Cardiac atrium fibroblast (primary cell): ENCODE measurements around the gene EIF4A3. TPM values are rescaled to one million over a fixed set of nuclear protein-coding genes. Genes with fewer than 3 reads are reported as not detected.

Experiments
- total RNA-seq: library from RNA; depleted of rRNA; stranded (reverse); fragments of >200 nt; gene quantifications from 2 replicates; pipeline ENCODE4 v1.2.3, GENCODE V29; 2015

The EIF4A3 gene
- total RNA-seq = 78.2 and 85.5 TPM in 2 replicates

GRCh38 chr17:80147035-80147822 is at the start of gene EIF4A3:
Gene EIF4A3, minus strand, starts transcription at chr17:80147128. Its CDS starts 167 bp downstream, at chr17:80146961.

DNA sequence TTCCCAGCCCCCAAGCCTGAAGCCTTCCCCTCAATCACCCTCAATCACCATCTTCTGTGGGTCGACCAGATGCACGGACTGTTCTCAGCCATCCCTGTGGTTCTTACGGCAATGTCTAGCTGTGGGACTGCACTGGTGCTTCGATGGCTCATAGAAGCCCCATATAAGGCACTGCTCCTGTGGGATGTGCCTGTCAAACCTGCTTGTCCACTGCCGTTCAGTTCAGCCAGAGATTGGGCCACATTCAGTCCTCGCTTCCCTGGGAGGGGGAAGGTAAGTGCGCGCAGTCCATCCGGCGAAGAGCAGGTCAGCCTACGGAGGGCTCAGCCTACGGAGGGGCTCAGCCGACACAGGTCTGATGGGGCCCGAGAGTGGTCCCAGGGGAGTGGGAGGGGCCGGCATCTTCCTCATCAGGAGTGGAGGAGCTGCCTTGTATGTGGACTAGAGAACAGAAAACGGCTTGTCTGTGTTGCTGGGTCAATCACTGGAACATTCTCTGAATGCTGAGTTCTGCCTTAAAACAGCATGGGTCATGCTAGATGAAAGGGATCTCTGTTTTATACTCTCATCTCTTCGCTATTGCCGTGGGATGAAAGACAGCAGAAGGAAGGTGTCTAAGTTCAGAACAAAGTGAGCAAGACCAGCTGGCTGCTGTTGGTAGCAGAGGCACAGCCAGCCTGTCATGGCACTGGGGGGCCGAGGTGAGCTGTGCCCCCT is 23.0 kb upstream of the EIF4A3 start, which contains the start of gene CARD14:
CARD14 (plus strand) TSS at position 247 of the 717 bp plus-strand sequence. CDS start 11,409 bp downstream, outside the sequence.

GRCh38 chr17:80101011-80101945 is 45.6 kb downstream of the EIF4A3 start, which contains the start of gene GAA:
Gene GAA, plus strand, starts transcription at chr17:80101581. Its CDS starts 3,006 bp downstream, at chr17:80104587.

Other genes starting within 250 kb of the EIF4A3 start
- gene TBC1D16, start 111.3 kb downstream of the EIF4A3 start, total RNA-seq = 39.9 and 44.1 TPM in 2 replicates
- 0.18 and 1.5 TPM in 2 replicates for gene CCDC40, start 110.5 kb downstream of the EIF4A3 start, total RNA-seq
- 83.4 and 90.3 TPM in 2 replicates for gene GAA, start 45.5 kb downstream of the EIF4A3 start, total RNA-seq
- gene CARD14, start 22.9 kb upstream of the EIF4A3 start, total RNA-seq = not detected in 2 replicates
- gene SGSH, start 73.2 kb upstream of the EIF4A3 start, total RNA-seq = 10.3 and 21.7 TPM in 2 replicates
- 10.7 and 14.4 TPM in 2 replicates for gene SLC26A11, start 73.3 kb upstream of the EIF4A3 start, total RNA-seq
- 28.7 and 40.7 TPM in 2 replicates for gene RNF213, start 113.7 kb upstream of the EIF4A3 start, total RNA-seq